Psoas muscle (tissue), 8 donors: ENCODE data around the gene CLDN2. TPM values are rescaled to one million over a fixed set of nuclear protein-coding genes. Genes with fewer than 3 reads are reported as not detected.

Experiments
- ATAC-seq, 4 donors: fragments of 200-7000 bp; cut with Tn5 transposase; one replicate each; pipeline ENCODE4 v1.9.1; 2020; ENCODE audit warnings: moderate library complexity in 3 of 4, mild to moderate bottlenecking in 2 of 4
- DNase-seq, 2 donors: peaks; one replicate each; pipeline ENCODE4 v3.0.0-alpha.2; 2020
- H3K27ac ChIP-seq: fragments of 200-600 bp; one replicate; pipeline ENCODE4 v1.8.0; 2022
- H3K27me3 ChIP-seq, 3 donors: fragments of 200-600 bp in 1 of 3; one replicate each; pipeline versions ENCODE4 v1.6.1 to v1.8.0; 2013 to 2022; ENCODE audit warnings: low read length in 2 of 3, mild to moderate bottlenecking in 2 of 3, moderate library complexity in 1 of 3; ENCODE audit not compliant: insufficient read depth in 3 of 3
- H3K36me3 ChIP-seq, 2 donors: fragments of 200-600 bp in 1 of 2; one replicate each; pipeline versions ENCODE4 v1.6.1 to v1.8.0; 2013 to 2022; ENCODE audit warnings: low read depth in 1 of 2, mild to moderate bottlenecking in 1 of 2, moderate library complexity in 1 of 2; ENCODE audit not compliant: insufficient read depth in 1 of 2
- H3K4me1 ChIP-seq: fragments of 200-600 bp; one replicate; pipeline ENCODE4 v1.8.0; 2022
- H3K4me3 ChIP-seq: fragments of 200-600 bp; one replicate; pipeline ENCODE4 v1.8.0; 2022; ENCODE audit warnings: mild to moderate bottlenecking
- H3K9me3 ChIP-seq: fragments of 200-600 bp; one replicate; pipeline ENCODE4 v1.8.0; 2022
- CTCF ChIP-seq: fragments of 200-600 bp; IDR thresholded peaks from one replicate; pipeline ENCODE4 v1.8.0; 2022; ENCODE audit warnings: antibody characterized with exemption
- WGBS, 3 donors: extraction: QIAGEN DNeasy Blood & Tissue Kit; methylation state at CpG; one replicate each; pipeline versions ENCODE4 v1.1.6 to v1.1.7; 2013; 5-methylcytosine and 5-hydroxymethylcytosine counted together
- intact Hi-C, 2 donors: fragments of 100-400 bp; cut with DNase I; formaldehyde crosslinking; loops; one replicate each; pipeline versions ENCODE4 v1.11.0 to v1.14.2; 2022
- polyA plus RNA-seq, 3 donors: library from polyadenylated mRNA; stranded (reverse); fragments of 200-250 nt; gene quantifications; one replicate each; pipeline ENCODE4 v1.2.3, GENCODE V29; 2013
- total RNA-seq, 4 donors: library from RNA; stranded (reverse); fragmentation: NEBNext Ultra II Directional in 2 of 4; extraction: Animal tissue kit (Norgen Biotek cat#: 25700) in 2 of 4; gene quantifications; one replicate each; pipeline versions ENCODE4 v1.2.1 to v1.2.4, GENCODE V29; 2021 to 2023
- donor health status: healthy with polysubstance abuse.
- donor health status: DM: no; HTN: no; CAD: no; lungs with moderate emphysema.
- donor health status: Bipolar disorder and iron deficiency.
- donor health status: healthy.
- donor health status: DM: yes; HTN: yes; CAD: no.
- donor health status: DM: no; HTN: no; CAD: no.
- donor health status: DM: no; HTN: no; CAD: no.
- donor health status: DM: yes; HTN: yes; CAD: no.

CLDN2 gene
- total and polyA plus RNA-seq, 7 donors, result 0.03 to 0.15 (median 0.07) TPM; not detected in 3

GRCh38 chrX:106939566-106939965, 19.4 kb downstream of the CLDN2 start:
- H3K36me3 ChIP-seq, result peaks cover 0 to 17% of the 10 kb centered on the region in 2 donors
- ATAC-seq, result no peak

GRCh38 chrX:106940068-106940467, 19.9 kb downstream of the CLDN2 start:
- ATAC-seq, result no peak
- Histone ChIP-seq H3K4me1 (no peaks in the 10 kb centered on the region), H3K36me3 (peaks cover 0 to 17% of the 10 kb centered on the region in 2 donors), H3K27me3 (peaks cover 0 to 24% (median 0%) of the 10 kb centered on the region in 3 donors), H3K27ac (no peak overlapping the region), H3K4me3 (no peak overlapping the region), H3K9me3 (no peaks in the 10 kb centered on the region)
- intact Hi-C loops, result no loop called here
- no peak for TF ChIP-seq CTCF
- no peak for DNase-seq
- WGBS, 3 donors, result 90 to 93% (median 92%) methylated on average over 1 of the region's 1 CpG

More at GRCh38 chrX:106939566-106939965, 19.4 kb downstream of the CLDN2 start:
- Histone ChIP-seq H3K4me1 (no peaks in the 10 kb centered on the region), H3K4me3 (no peak overlapping the region), H3K27ac (no peak overlapping the region), H3K27me3 (peaks cover 0 to 19% (median 0%) of the 10 kb centered on the region in 3 donors), H3K9me3 (no peaks in the 10 kb centered on the region)
- no peak for TF ChIP-seq CTCF
- no peak for DNase-seq
- 86 to 94% (median 93%) methylated on average over 3 of the region's 3 CpGs for WGBS, 3 donors
- intact Hi-C loops, result loop anchor here in 1 of 2 donors (5.0 kb wide), 1 partner anchor 42 kb away; no protein-coding TSS in a partner anchor

GRCh38 chrX:106946464-106946863, 26.3 kb downstream of the CLDN2 start:
- H3K4me3 ChIP-seq, result no peak overlapping the region
- peaks cover 0 to 15% of the 10 kb centered on the region in 2 donors for H3K36me3 ChIP-seq
- H3K4me1 ChIP-seq, result no peaks in the 10 kb centered on the region
- no peaks in the 10 kb centered on the region for H3K9me3 ChIP-seq
- no peak for DNase-seq
- intact Hi-C loops, result no loop called here
- H3K27ac ChIP-seq, result no peak overlapping the region
- no peak for TF ChIP-seq CTCF
- 87 to 98% (median 97%) methylated on average over 3 of the region's 3 CpGs for WGBS, 3 donors
- peaks cover 0 to 27% (median 0%) of the 10 kb centered on the region in 3 donors for H3K27me3 ChIP-seq
- ATAC-seq, result no peak

GRCh38 chrX:106948641-106949040, 28.4 kb downstream of the CLDN2 start:
- no peak for DNase-seq
- no peak for TF ChIP-seq CTCF
- Histone ChIP-seq H3K4me1 (no peaks in the 10 kb centered on the region), H3K4me3 (no peak overlapping the region), H3K27ac (no peak overlapping the region), H3K27me3 (peaks cover 0 to 23% (median 0%) of the 10 kb centered on the region in 3 donors), H3K36me3 (no peaks in the 10 kb centered on the region), H3K9me3 (no peaks in the 10 kb centered on the region)
- intact Hi-C loops, result no loop called here
- 81 to 96% (median 94%) methylated on average over 3 of the region's 3 CpGs for WGBS, 3 donors
- ATAC-seq, result no peak

GRCh38 chrX:106949366-106949765, 29.2 kb downstream of the CLDN2 start:
- Histone ChIP-seq H3K27ac (no peak overlapping the region), H3K4me1 (no peaks in the 10 kb centered on the region), H3K9me3 (no peaks in the 10 kb centered on the region), H3K4me3 (no peak overlapping the region), H3K36me3 (no peaks in the 10 kb centered on the region), H3K27me3 (peaks cover 0 to 21% (median 0%) of the 10 kb centered on the region in 3 donors)
- ATAC-seq (no peak), DNase-seq (no peak)
- no peak for TF ChIP-seq CTCF
- WGBS, 3 donors, result 89 to 94% (median 94%) methylated on average over 1 of the region's 1 CpG
- intact Hi-C loops, result no loop called here
